IMR-90 (cell line): ENCODE measurements around the gene CRACR2B. TPM values are rescaled to one million over a fixed set of nuclear protein-coding genes. Genes with fewer than 3 reads are reported as not detected.

Experiments
- ATAC-seq: fragments of 200-7000 bp; cut with Tn5 transposase; 2 replicates; pipeline ENCODE4 v1.9.1; 2020; ENCODE audit warnings: low read depth, mild to moderate bottlenecking, moderate library complexity
- BruUV-seq: library from RNA; stranded (reverse); fragments of 400-500 nt; replicated peaks from 2 replicates; lab custom pipeline; 2021; lab: Mats Ljungman, UMichigan
- CTCF ChIA-PET: fragments of 300-600 bp; formaldehyde crosslinking; extraction: SDS; loops from one replicate; lab custom pipeline; 2021; ENCODE audit warnings: antibody characterized with exemption; lab: Yijun Ruan, JAX
- POLR2A ChIA-PET: fragments of 300-600 bp; sonication (Branson Sonifier 250); formaldehyde crosslinking; loops from one replicate; lab custom pipeline; 2022; ENCODE audit warnings: antibody characterized with exemption; ENCODE audit not compliant: unreplicated experiment; lab: Charles Lee
- DNase-seq: peaks from one replicate; pipeline ENCODE4 v3.0.0; 2013
- H2AFZ ChIP-seq: replicated peaks from 2 replicates; pipeline ENCODE3; 2013; ENCODE audit warnings: low read length, mild to moderate bottlenecking; ENCODE audit not compliant: poor library complexity
- H2AK5ac ChIP-seq: 2 replicates; pipeline ENCODE4 v1.6.1; 2013; ENCODE audit warnings: low read depth, low read length, inconsistent platforms
- H2AK9ac ChIP-seq: replicated peaks from 2 replicates; pipeline ENCODE3; 2013; ENCODE audit warnings: mild to moderate bottlenecking, low read depth, low read length, moderate library complexity; ENCODE audit not compliant: poor library complexity
- H2BK120ac ChIP-seq: 2 replicates; pipeline ENCODE4 v1.6.1; 2013; ENCODE audit warnings: low read depth, low read length, inconsistent platforms
- H2BK15ac ChIP-seq: 3 replicates; pipeline ENCODE4 v1.6.1; 2013; ENCODE audit warnings: low read depth, low read length, inconsistent platforms
- H2BK20ac ChIP-seq: 2 replicates; pipeline ENCODE4 v1.6.1; 2013; ENCODE audit warnings: low read depth, mild to moderate bottlenecking, inconsistent platforms, low read length, moderate library complexity
- H2BK5ac ChIP-seq: 2 replicates; pipeline ENCODE4 v1.6.1; 2013; ENCODE audit warnings: mild to moderate bottlenecking, low read depth, low read length, inconsistent platforms; ENCODE audit not compliant: poor library complexity, severe bottlenecking
- H3K14ac ChIP-seq: replicated peaks from 2 replicates; pipeline ENCODE4 v1.6.1; 2013; ENCODE audit warnings: low read depth, low read length, inconsistent platforms
- H3K18ac ChIP-seq: 2 replicates; pipeline ENCODE4 v1.6.1; 2013; ENCODE audit warnings: low read depth, low read length, control low read depth
- H3K23ac ChIP-seq: 2 replicates; pipeline ENCODE4 v1.6.1; 2013; ENCODE audit warnings: low read depth, low read length, inconsistent platforms
- H3K27ac ChIP-seq: 2 replicates; pipeline ENCODE4 v1.5.1; 2013; ENCODE audit warnings: mild to moderate bottlenecking, control low read depth, low read length; ENCODE audit not compliant: insufficient read depth
- H3K27me3 ChIP-seq: 2 replicates; pipeline ENCODE4 v1.6.1; 2013; ENCODE audit warnings: low read length; ENCODE audit not compliant: control insufficient read depth, insufficient read depth
- H3K36me3 ChIP-seq: 2 replicates; pipeline ENCODE4 v1.6.1; 2013; ENCODE audit warnings: low read length, mixed read lengths; ENCODE audit not compliant: control insufficient read depth, insufficient read depth
- H3K4ac ChIP-seq: 2 replicates; pipeline ENCODE4 v1.6.1; 2013; ENCODE audit warnings: low read depth, low read length, inconsistent platforms
- H3K4me1 ChIP-seq: 2 replicates; pipeline ENCODE4 v1.6.1; 2013; ENCODE audit warnings: low read length, mixed read lengths; ENCODE audit not compliant: control insufficient read depth, insufficient read depth
- H3K4me2 ChIP-seq: 2 replicates; pipeline ENCODE4 v1.6.1; 2013; ENCODE audit warnings: low read depth, mild to moderate bottlenecking, control low read depth, low read length, moderate library complexity
- H3K4me3 ChIP-seq: 2 replicates; pipeline ENCODE4 v1.5.1; 2013; ENCODE audit warnings: low read depth, mild to moderate bottlenecking, control low read depth, low read length, moderate library complexity; ENCODE audit not compliant: insufficient read depth
- H3K56ac ChIP-seq: 2 replicates; pipeline ENCODE4 v1.6.1; 2013; ENCODE audit warnings: low read length, inconsistent platforms; ENCODE audit not compliant: insufficient read depth; ENCODE audit errors: extremely low read depth
- H3K79me1 ChIP-seq, 2 experiments: 2 replicates each; pipeline ENCODE4 v1.6.1; 2013; ENCODE audit warnings: low read length in 2 of 2, inconsistent platforms in 1 of 2, low read depth in 1 of 2
- H3K9ac ChIP-seq: 2 replicates; pipeline ENCODE4 v1.6.1; 2013; ENCODE audit warnings: low read depth, low read length, control low read depth
- H3K9me1 ChIP-seq: 2 replicates; pipeline ENCODE4 v1.6.1; 2013; ENCODE audit warnings: low read length, inconsistent platforms; ENCODE audit not compliant: insufficient read depth
- H3K9me3 ChIP-seq: 2 replicates; pipeline ENCODE4 v1.6.1; 2013; ENCODE audit warnings: low read length; ENCODE audit not compliant: control insufficient read depth, insufficient read depth
- H4K20me1 ChIP-seq: 2 replicates; pipeline ENCODE4 v1.6.1; 2013; ENCODE audit warnings: low read length, inconsistent platforms; ENCODE audit not compliant: insufficient read depth
- H4K5ac ChIP-seq: 2 replicates; pipeline ENCODE4 v1.6.1; 2013; ENCODE audit warnings: mild to moderate bottlenecking, low read depth, low read length, control low read depth
- H4K8ac ChIP-seq, 2 experiments: 2 replicates each; pipeline ENCODE4 v1.6.1; 2013; ENCODE audit warnings: low read depth in 2 of 2, low read length in 2 of 2, control low read depth in 1 of 2, inconsistent platforms in 1 of 2
- H4K91ac ChIP-seq: 2 replicates; pipeline ENCODE4 v1.6.1; 2013; ENCODE audit warnings: low read depth, low read length, inconsistent platforms; ENCODE audit not compliant: insufficient read depth
- RFX5 ChIP-seq: IDR thresholded peaks from 2 replicates; pipeline ENCODE4 v1.8.0; 2012; ENCODE audit warnings: low read depth, mild to moderate bottlenecking, low read length, moderate library complexity
- WGBS, 2 experiments: methylation state at CpG; one replicate each; pipeline versions ENCODE4 v1.1.5 to v1.1.7; 2013; ENCODE audit warnings: missing lambda C conversion rate in 2 of 2; ENCODE audit not compliant: insufficient read length in 1 of 2; ENCODE audit errors: extremely low coverage in 2 of 2; 5-methylcytosine and 5-hydroxymethylcytosine counted together
- dilution Hi-C: fragments of 300-500 bp; cut with HindIII; formaldehyde crosslinking; loops from one replicate; pipeline ENCODE4 v1.14.3; 2018; ENCODE audit warnings: low sequenced_read_pairs; ENCODE audit not compliant: unreplicated experiment
- in situ Hi-C: fragments of 300-500 bp; cut with MboI; formaldehyde crosslinking; loops from 3 replicates; pipeline ENCODE4 v1.14.3; 2019; ENCODE audit warnings: low sequenced_read_pairs, inconsistent platforms, mixed read lengths
- intact Hi-C: fragments of 100-400 bp; cut with micrococcal nuclease; formaldehyde crosslinking; loops from 2 replicates; pipeline ENCODE4 v1.10.0; 2022
- polyA plus RNA-seq, 3 experiments: library from polyadenylated mRNA; depleted of rRNA; stranded (reverse); fragments of >200 nt; gene quantifications; 2 replicates each; pipeline ENCODE4 v1.2.3, GENCODE V29; 2012; ENCODE audit warnings: low replicate concordance in 1 of 3
- total RNA-seq: library from RNA; depleted of rRNA; stranded (reverse); fragments of >200 nt; gene quantifications from 2 replicates; pipeline ENCODE4 v1.2.3, GENCODE V29; 2012

CRACR2B gene
- total and polyA plus RNA-seq, 2 of the 4 experiments (the other 2 are of a cell fraction): 0.54 to 2.5 TPM

- Histone ChIP-seq H3K4me2 (peak overlapping the region; percentile 59), H4K91ac (peak overlapping the region; percentile 93), H2BK120ac (peak overlapping the region; percentile 95), H3K36me3 (no peaks in the 10 kb centered on the region; the same call in 1 of the 2 replicates), H4K20me1 (peaks cover 43% of the 10 kb centered on the region), H3K4me1 (peaks cover 42% of the 10 kb centered on the region), H4K8ac (peak overlapping the region; percentile 32 to 91; a peak in 2 of 4 replicates), H2AK5ac (peak overlapping the region; percentile 100), H3K23ac (peak overlapping the region; percentile 72; the same call in 1 of the 2 replicates), H3K27me3 (no peaks in the 10 kb centered on the region), H2BK20ac (peak overlapping the region; percentile 47; the same call in 1 of the 2 replicates), H2BK15ac (peak overlapping the region; percentile 42; the same call in 1 of the 3 replicates), H2BK5ac (peak overlapping the region; percentile 100), H3K9me3 (no peaks in the 10 kb centered on the region), H3K56ac (no peak overlapping the region), H2AFZ (no peak overlapping the region), H3K9ac (peak overlapping the region; percentile 17), H4K5ac (peak overlapping the region; percentile 60), H3K27ac (peak overlapping the region; percentile 98), H3K4me3 (no peak overlapping the region), H3K9me1 (peaks cover 11% of the 10 kb centered on the region; the same call in 1 of the 2 replicates), H3K4ac (peak overlapping the region; percentile 96), H2AK9ac (peak overlapping the region; percentile 2), H3K14ac (peak overlapping the region; percentile 46), H3K79me1 (peaks cover 23 to 70% of the 10 kb centered on the region in 2 experiments; a peak in 3 of 4 replicates), H3K18ac (peak overlapping the region; percentile 58)
- no TSS peak for BruUV-seq
- dilution Hi-C loops (no loop called here), intact Hi-C loops (loop anchor here (10.0 kb wide), 1 partner anchor 208 kb away; no protein-coding TSS in a partner anchor), in situ Hi-C loops (no loop called here)
- WGBS, 2 experiments: 47% methylated on average over 8 of the region's 11 CpGs; no CpG with 5 or more reads in 1 of the 2 experiments
- TF ChIP-seq RFX5: no peak
- ChIA-PET POLR2A (no interaction called here), CTCF (interaction anchor here (0.7 kb wide), 1 partner anchor 10 kb away, joined by 3 read pairs; no protein-coding TSS in a partner anchor)
- DNase-seq (peak; percentile 53), ATAC-seq (no peak)
These were observed 18.9 kb downstream of the CRACR2B start for GRCh38 chr11:846496-847098.
